ENCODE data around the gene VPS13D.

VPS13D gene

GRCh38 chr1:12544357-12544756, 314.5 kb downstream of the VPS13D start:
- no peak for TF ChIP-seq CTCF (IDR thresholded peaks at IDR 0.05; ENCODE audit: low read depth, low read length)
- no peak overlapping the region for H3K4me3 ChIP-seq (replicated peaks in 1 of 2; ENCODE audit: low read depth in 2 of 2, low read length in 2 of 2)
- no peak for DNase-seq (ENCODE audit: low read depth in 2 of 2)

GRCh38 chr1:12544992-12545391, 315.2 kb downstream of the VPS13D start:
- TF ChIP-seq CTCF (IDR thresholded peaks at IDR 0.05; ENCODE audit: low read depth, low read length) = no peak
- DNase-seq (ENCODE audit: low read depth in 2 of 2) = no peak
- no peak overlapping the region for H3K4me3 ChIP-seq (replicated peaks in 1 of 2; ENCODE audit: low read depth in 2 of 2, low read length in 2 of 2)

- no peak for TF ChIP-seq CTCF (IDR thresholded peaks at IDR 0.05; ENCODE audit: low read depth, low read length)
Measured at GRCh38 chr1:12546771-12547585, 317.1 kb downstream of the VPS13D start.

GRCh38 chr1:12547586-12548225, 317.9 kb downstream of the VPS13D start:
- no peak for DNase-seq (ENCODE audit: low read depth in 2 of 2)
- TF ChIP-seq CTCF (IDR thresholded peaks at IDR 0.05; ENCODE audit: low read depth, low read length) = no peak
- H3K4me3 ChIP-seq (replicated peaks in 1 of 2; ENCODE audit: low read depth in 2 of 2, low read length in 2 of 2) = no peak overlapping the region

More at GRCh38 chr1:12546771-12547585, 317.1 kb downstream of the VPS13D start:
- H3K4me3 ChIP-seq (replicated peaks in 1 of 2; ENCODE audit: low read depth in 2 of 2, low read length in 2 of 2) = no peak overlapping the region
- DNase-seq (ENCODE audit: low read depth in 2 of 2) = peak; percentile 22 to 70

GRCh38 chr1:12548279-12548972, 318.6 kb downstream of the VPS13D start:
- no peak overlapping the region for H3K4me3 ChIP-seq (replicated peaks in 1 of 2; ENCODE audit: low read depth in 2 of 2, low read length in 2 of 2)
- no peak for DNase-seq (ENCODE audit: low read depth in 2 of 2)
- no peak for TF ChIP-seq CTCF (IDR thresholded peaks at IDR 0.05; ENCODE audit: low read depth, low read length)

- no peak for TF ChIP-seq CTCF (IDR thresholded peaks at IDR 0.05; ENCODE audit: low read depth, low read length)
- H3K4me3 ChIP-seq (replicated peaks in 1 of 2; ENCODE audit: low read depth in 2 of 2, low read length in 2 of 2) = no peak overlapping the region
- no peak for DNase-seq (ENCODE audit: low read depth in 2 of 2)
Measured at GRCh38 chr1:12548973-12549459, 319.2 kb downstream of the VPS13D start.
